Ramos (cell line): ENCODE measurements around the gene AGAP1.

Source experiments
- in situ Hi-C: fragments of 300-500 bp; cut with MboI; formaldehyde crosslinking; loops from one replicate; pipeline ENCODE4 v1.14.3; 2022; ENCODE audit warnings: low sequenced_read_pairs; ENCODE audit not compliant: unreplicated experiment

Gene AGAP1

DNA sequence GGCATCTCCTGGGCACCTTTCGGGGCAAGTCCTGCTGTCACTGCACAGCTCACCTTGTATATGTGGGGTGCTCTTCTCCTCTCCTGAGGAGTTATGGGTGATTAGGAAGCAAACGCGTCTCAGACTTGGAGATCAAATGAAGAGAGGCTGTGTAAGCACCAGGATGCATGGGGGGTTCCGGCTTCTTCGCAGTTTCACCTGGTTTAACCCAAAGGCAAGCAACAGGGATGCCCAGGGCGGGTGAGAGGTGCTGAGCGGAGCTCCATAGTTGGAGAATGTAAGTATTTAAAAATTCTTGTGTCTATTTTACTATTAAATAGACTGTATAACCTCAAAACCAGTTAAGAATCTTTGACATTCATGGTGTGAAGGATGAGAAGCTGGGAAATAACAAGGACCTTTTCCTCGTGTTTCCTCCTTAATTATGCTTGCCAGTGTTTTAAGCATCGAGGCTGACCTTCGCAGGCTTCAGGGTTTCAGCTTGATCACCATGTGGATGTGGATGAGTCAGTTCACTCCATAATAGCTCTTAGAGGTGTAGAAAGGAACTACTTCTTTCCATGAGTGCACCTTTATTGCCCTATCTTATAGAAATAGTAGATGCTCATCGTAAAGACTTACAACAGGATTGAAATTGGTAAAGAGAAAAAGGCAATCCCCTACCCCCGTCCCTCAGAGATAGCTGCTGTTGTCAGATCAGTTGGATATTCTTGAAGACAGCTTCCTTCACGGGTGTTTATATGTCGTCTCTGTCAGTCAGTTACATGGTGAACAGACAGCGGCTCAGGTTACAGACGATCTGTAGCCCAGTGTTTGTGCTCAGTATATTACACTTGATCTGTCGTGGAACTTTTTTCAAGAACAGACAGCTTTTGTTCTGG lies 201.1 kb downstream of the AGAP1 start:
- in situ Hi-C loops, result no loop called here

DNA sequence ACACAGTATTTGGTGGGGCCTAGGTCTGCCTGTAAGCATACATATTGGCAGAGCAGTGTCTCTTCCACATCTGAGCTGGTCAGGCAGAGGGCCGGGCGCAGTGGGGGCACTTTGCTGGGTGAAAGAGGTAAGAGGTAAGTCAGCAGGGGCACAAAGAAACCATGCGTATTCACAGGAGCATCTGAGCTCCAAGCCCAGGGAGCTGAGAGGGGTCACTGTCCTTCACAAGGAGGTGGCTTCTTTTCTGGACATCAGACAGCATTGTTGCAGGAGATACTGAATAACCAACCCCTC lies 201.7 kb downstream of the AGAP1 start:
- in situ Hi-C loops, result no loop called here

DNA sequence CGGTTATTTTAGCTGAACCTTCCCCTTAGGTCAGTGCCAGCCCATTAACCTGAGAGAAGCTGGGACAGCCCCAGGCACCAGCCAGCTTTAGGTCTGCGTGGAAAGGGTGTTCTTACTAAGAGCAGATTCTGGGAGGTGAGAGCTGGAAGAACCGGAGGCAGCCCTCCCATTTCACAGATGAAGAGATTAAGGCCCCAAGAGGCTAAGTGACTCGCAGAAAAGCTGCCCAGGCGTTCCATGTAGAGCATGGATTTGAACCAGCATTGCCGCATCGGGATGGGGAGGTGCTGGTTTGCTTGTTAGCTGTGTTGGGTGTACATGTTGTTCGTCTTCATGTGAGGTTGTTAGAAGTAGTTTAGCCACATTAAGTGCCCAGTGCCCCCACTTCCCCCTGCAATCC lies 203.2 kb downstream of the AGAP1 start:
- in situ Hi-C loops, result no loop called here

DNA sequence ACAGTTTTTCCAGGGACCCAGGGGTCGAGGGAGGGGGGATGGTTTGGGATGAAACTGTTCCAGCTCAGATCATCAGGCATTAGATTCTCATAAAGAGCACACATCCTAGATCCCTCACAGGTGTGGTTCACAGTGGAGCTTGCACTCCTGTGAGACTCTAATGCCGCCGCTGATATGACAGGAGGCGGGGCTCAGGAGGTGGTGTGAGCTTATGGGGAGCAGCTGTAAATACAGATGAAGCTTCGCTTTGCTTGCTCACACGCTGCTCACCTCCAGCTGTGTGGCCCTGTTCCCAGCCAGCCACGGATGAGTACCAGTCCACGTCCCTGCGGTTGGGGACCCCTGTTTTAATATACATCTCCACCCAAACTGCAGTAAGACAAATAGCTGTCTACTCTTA lies 204.2 kb downstream of the AGAP1 start:
- in situ Hi-C loops, result no loop called here

DNA sequence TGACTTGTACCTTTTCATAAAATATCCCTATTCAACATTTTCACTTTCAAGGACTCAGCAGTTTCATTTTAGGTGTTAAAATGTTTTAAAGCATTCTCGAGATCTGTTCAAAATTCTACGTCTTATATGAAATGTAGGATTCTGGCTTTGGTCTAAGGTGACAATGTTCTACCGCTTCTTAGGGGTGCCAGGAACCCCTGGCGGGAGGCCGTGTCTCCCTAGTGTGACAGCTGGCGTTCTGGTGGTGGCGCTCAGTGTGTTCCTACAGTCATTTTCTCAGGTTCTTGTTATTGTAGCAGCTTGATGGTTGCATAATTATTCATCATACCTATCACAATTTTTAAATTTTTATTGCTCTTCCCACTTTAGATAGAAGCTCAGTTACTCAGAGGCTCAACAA lies 204.6 kb downstream of the AGAP1 start:
- in situ Hi-C loops, result no loop called here

DNA sequence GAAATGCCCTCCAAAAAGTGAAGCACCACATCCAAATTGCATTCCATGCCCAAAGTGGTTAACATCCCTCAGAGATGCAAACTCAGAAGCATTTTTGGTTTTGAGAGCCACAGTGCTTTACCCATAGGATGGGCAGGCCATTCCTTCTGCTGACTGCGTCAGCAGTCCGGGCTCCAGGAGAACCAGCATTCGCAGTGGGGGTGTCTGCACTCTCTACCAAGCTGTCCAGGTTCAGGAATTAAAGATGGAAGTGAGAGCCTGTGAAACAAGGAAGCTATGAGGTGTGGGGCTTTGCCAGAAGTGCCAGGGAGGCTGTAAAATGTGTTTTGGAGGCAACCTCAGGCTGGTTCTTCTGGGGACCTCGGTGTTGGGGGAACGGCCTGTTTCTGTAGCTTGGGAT lies 205.7 kb downstream of the AGAP1 start:
- in situ Hi-C loops, result no loop called here

DNA sequence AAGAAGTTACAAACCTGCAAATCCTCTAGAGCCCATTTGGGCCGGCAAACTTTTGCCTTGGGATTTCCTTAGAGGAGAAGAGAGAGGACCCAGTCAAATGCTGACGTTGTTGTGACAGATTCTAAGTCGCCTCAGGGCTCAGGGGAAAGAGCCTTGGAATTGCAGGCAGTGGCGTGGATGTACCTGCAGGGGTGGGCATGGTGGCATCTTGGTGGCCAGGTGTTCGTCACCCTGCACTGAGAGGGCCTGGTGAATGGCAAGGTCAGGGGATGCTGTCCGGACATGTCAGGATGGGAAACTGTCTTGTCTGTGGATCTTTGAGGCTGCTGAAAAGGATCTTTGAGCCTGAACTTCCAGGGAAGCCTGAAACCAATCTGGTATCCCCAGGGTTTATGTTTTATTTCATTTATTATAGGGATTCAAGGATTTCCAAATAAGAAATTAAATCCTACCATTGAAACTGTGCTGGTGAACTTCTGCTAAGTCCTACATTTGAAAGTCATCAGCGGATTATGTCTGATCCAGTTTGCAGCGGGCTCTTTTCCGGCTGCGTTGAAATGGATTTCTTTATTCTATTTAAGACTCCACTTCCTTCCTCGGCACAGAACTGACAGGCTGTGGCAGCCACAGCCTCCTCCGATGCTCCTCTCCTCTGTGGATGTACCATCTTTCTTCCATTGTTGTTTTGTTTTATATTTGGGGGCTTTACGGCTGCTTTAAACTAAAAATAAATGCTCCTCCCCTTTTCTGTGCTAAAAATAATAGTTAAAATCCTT lies 207.6 kb downstream of the AGAP1 start:
- in situ Hi-C loops, result no loop called here

DNA sequence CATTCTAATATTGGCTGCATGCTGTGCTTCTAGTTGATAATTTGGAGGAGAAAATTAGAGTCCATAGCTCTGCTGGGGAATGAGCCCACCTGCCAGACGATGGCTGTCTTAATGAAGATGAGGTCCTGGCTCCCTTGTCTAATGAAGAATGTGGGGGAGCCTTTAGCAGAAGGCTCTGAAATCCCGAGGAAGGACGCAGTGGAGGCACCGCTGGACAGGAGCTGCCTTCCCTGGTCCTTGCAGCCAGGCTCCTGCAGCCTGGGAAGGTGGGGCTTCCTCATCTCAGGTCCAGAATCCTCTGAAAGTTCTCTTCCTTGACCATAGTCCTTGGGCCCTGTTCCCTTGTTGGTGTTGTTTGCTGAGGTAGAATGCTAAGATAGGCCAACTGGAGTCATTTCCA lies 208.3 kb downstream of the AGAP1 start:
- in situ Hi-C loops, result no loop called here

DNA sequence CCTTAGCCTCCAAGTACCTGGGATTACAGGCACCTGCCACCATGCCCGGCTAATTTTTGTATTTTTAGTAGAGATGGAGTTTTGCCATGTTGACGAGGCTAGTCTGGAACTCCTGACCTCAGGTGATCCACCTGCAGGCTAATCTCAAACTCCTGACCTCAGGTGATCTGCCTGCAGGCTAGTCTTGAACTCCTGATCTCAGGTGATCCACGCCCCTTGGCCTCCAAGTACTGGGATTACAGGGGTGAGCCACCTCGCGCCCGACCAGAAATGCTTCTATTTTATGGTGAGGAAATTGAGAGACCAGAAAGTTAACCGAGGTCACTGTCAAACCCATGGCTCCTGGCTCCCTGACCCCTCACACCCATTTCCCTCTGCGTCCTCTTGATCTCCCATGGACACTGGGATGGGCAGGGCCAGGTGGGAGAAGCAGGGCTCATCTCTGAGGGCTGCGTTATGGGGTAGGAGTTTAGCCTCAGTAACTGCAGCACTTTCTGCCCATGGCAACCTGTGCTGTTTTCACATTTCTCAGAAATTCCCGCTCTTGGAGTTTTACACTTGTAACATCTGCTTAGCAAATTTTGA lies 210.0 kb downstream of the AGAP1 start:
- in situ Hi-C loops, result no loop called here

DNA sequence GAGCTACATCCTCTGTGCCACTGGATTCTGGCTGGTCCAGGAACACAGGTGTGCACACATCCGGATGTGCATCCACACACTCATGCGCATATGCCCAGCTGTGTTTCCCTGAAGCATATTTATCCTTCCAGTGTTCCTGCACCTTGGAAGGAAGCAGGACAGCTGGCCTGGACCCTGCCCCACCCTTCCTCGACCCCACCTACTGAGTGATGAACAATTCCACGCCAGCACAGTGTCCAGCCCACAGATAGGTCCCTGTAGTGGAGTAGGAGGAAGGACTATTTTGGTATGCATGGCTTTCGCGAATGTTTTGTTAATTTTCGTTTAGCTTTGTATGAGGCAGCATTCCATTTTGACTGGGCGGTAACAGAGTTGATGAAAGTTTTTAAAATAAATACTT lies 211.5 kb downstream of the AGAP1 start:
- in situ Hi-C loops, result no loop called here

DNA sequence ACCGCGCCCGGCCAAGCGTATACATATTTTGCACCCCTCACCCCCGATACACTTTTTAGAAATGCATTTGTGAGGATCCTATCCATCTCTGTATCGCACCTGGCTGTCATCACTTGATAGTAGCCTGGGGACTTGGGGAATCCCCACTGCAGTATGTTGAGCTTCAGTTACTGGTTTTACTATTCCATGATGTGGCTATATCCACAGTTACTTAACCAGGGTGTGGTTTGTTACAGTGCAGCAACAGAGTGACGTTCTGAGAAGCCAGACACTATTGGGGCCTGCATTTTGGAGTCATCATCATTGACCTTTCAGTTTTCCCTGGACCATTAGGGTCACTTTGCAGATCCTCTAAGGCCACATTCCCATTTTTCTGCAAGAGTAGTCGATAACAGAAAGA lies 212.7 kb downstream of the AGAP1 start:
- in situ Hi-C loops, result no loop called here

DNA sequence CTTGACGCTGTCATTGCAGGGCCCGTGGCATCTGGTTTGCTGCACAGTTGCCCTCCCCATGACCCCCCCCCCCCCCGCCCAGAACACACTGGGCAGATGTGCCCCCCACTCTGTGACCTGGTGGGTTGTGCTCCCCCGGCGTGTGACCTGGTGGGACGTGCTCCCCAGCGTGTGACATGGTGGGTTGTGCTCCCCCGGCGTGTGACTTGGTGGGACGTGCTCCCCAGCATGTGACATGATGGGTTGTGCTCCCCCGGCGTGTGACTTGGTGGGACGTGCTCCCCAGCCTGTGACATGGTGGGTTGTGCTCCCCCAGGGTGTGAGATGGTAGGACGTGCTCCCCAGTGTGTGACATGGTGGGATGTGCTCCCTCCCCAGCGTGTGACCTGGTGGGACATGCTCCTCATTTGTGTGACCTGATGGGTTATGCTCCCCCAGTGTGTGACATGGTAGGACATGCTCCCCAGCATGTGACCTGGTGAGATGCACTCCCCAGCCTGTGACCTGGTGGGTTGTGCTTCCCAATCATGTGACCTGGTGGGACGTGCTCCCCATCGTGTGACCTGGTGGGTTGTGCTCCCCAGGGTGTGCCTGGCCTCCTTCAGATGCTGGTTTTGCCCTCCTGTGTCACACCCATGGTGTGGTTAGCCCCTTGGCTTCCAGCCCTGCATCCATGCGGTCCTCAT lies 213.7 kb downstream of the AGAP1 start:
- in situ Hi-C loops, result no loop called here

DNA sequence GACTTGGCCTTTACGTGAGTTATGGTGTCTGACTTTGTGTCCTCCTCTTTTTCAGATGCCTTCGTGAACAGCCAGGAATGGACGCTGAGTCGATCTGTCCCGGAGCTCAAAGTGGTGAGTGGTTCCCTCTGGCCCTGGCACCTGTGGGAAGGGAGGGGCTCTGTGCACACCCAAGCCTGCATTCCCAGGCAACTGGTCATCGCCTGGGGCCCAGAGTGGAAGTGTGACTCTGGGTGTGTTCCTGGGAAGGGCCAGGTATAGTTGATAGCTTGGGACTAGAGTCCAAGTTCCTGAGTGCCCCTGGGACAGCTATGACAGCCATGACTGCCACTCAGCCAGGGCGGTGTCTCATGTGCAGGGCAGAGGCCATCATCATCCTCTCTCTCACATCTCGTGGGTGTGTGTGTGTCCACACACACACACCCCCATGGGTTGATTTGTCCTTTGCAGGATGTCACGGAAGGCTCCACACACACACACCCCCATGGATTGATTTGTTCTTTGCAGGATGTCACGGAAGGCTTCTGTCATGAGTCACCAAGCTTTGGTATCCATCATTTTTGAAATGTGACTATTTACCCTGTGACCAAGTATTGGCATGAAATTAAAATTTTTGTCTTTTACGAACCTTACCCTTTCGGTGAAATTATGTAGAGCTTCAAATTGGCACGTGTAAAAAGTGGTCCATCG lies 215.4 kb downstream of the AGAP1 start:
- in situ Hi-C loops, result no loop called here

DNA sequence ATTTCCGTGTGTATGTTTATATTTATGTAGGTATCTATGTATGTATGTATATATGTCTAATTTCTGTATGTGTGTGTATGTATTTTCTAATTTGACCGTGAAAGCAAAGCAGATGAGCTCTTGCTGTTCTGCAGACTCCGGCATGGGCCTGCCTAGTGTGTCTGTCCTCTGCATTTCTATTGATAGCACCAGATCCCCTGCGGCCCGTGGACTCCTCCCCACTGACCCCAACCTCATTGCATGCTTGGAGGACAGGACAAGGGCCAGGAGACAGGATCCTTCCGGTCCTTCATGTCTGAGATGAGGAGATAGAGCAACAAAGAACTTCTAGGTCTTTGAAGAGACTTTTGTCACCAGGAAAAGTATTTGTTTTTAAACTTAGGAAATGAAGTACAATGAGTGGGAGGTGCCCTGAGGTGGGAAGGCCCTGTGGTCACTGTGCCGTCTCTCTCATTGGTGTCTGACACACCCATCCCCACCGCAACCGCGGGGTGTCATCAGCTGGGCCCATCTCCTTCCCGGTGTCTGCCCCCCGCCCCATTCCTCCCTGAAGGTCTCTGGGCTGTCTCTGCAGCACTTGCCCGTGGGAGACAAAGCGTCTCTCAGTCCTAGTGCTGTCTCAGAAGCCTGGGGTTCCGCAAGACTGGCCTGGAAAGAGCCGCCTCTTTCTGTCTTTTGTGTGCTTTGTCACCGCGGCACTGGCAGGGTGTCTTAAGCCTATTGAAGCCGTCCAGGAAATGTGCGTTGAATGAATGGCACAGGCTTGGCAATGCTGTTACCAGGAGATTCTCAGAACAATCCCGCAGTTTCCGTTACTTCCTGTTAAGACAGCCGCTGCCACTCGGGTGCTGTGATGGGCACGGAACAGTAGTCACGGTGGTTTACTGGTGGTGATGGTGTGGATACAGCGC lies 216.4 kb downstream of the AGAP1 start:
- in situ Hi-C loops, result no loop called here

DNA sequence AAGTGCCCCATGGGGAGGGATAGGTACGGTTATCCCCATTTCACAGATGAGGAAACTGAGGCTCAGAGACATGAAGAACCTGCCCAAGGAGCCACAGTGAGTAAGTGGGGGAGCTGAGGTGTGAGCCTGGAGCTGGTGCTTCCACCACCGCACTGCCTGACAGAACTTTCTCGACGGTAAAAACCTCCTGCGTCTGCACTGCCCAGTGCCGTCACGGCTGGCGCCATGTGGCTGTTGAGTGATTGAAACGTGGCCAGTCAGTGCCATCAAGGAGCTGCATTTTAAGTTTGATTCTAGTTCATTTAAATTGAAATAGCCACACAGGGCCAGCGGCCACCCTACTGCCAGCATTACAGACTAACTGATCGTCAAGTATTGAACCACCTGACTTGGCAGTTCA lies 217.1 kb downstream of the AGAP1 start:
- in situ Hi-C loops, result no loop called here

DNA sequence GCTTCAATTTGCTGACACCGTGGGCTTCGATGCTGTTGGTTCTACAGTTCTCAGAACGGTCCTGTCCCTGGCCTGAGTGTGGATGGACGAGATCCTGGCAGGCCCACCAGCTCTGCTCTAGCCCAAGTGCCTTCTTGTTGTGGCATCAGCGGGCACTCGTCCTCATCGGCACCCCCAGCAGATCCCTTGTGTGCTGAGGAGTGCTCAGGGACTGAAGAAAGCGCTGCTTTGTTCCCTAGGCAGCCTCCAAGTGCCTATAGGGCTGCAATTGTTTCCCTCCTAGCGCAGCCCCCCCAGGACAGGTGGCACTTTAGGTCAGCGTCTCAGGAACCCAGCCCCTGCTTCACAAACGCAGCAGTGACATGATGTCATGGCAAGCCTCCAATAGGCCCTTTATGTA lies 217.7 kb downstream of the AGAP1 start:
- in situ Hi-C loops, result no loop called here

DNA sequence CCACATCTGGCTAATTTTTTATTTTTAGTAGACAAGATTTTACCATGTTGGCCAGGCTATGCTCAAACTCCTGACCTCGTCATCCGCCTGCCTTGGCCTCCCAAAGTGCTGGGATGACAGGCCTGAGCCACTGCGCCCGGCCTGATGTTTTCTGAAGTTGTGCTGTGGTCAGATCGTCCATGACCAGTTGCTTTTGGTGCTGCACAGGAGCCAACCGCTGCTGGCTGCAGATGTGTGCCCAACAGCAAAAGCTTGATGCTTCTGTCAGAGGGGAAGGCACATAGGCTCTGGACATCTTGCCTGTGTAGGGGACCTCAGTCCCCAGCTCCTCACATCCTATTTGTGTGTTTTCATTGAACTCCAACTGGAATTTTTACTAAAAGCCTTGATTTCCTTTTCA lies 218.3 kb downstream of the AGAP1 start:
- in situ Hi-C loops, result no loop called here

DNA sequence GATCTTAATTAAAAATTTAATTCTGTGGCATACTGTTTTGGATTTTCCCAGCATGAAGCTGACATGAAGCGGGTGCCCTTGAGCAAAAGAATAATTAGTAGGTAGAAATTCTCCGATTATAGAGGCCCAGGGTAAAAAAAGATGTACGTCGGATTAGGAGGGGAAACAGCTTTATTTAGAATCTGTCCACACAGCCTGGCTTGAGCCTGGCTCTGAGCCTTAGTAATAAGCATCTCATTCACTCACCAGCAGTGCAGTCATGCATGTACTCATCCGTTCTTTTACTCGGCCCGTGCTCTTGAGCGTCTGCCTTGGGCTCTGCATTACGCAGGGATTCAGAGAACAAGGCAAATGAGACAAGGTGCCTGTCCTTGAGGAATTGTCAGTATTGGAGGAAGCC lies 219.3 kb downstream of the AGAP1 start:
- in situ Hi-C loops, result no loop called here

DNA sequence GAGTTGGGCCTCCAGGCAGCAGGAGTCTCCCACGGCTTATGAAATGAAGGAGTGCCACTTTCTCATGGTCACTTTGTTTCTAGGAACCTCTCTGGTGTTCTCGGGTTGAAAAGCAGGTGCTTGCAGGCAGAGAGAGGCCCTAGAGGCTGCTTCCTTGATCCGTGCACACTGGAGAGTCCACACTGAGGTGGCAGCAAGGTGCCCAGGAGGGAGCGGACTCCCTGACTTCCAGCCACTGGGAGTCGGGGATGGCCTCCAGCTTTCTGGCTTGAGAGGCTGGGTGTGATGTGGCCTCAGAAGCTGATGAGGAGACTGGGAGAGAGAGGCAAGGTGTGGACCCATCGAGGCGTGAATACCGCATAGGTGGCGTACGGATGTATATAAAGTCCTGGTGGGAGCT lies 221.8 kb downstream of the AGAP1 start:
- in situ Hi-C loops, result no loop called here
